ENCODE measurements around the gene SELENOM. TPM values are rescaled to one million over a fixed set of nuclear protein-coding genes. Genes with fewer than 3 reads are reported as not detected.

The SELENOM gene
- total RNA-seq, 1 donor from 2014 or later: 157 TPM

DNA sequence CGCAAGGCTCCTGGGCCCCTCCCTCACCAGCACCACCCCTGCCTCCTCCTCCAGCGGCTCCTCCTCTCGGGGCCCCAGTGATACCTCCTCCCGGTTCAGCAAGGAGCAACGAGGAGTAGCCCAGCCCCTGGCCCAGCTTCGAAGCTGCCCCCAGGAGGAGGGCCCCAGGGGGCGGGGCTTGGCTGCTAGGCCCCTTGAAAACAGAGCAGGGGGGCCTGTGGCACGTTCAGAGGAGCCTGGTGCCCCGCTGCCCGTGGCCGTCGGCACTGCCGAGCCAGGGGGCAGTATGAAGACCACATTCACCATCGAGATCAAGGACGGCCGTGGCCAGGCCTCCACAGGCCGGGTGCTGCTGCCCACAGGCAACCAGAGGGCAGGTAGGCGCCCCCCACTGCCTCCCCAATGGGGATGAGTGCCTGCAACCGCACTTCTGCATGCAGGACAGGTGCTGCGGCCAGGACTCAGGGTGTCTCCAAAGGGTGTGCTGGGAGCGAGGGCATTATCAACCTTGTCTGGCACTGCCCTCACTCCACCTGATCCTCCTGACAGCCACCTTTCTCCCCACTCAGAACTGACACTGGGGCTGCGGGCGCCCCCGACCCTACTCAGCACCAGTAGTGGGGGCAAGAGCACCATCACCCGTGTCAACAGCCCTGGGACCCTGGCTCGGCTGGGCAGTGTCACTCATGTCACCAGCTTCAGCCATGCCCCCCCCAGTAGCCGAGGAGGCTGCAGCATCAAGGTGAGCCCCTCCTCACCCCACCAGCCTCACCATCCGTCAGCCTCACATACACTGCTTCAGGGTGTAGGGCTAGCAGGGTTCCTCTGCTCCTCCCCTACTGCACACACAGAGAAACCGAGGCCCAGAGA, 16.0 kb downstream of the SELENOM start:
- no peaks in the 10 kb centered on the region for H3K9me3 Mint-ChIP-seq (ENCODE audit: unreplicated experiment)
- no peak overlapping the region for H3K4me3 ChIP-seq (ENCODE audit: insufficient read depth, low read depth, low read length)
- peaks cover 24% of the 10 kb centered on the region for H3K79me2 ChIP-seq (ENCODE audit: insufficient read depth, low read length)
- H3K36me3 ChIP-seq (ENCODE audit: insufficient read depth, low read length): peaks cover 46% of the 10 kb centered on the region
- no peak overlapping the region for H2AFZ ChIP-seq (ENCODE audit: low read depth, low read length)
- H3K4me1 ChIP-seq (ENCODE audit: insufficient read depth, low read length): peaks cover under 1% of the 10 kb centered on the region
- no peaks in the 10 kb centered on the region for H3K9me3 ChIP-seq (ENCODE audit: insufficient read depth, low read depth, low read length)
- no peak overlapping the region for H3K27ac ChIP-seq (ENCODE audit: low read depth, low read length)
- peaks cover 81% of the 10 kb centered on the region for H4K20me1 ChIP-seq (ENCODE audit: insufficient read depth, low read length)
- no peaks in the 10 kb centered on the region for H3K27me3 ChIP-seq (ENCODE audit: insufficient read depth, low read length)
- no peak overlapping the region for H3K4me2 ChIP-seq (ENCODE audit: low read length)
- DNase-seq (ENCODE audit: low read depth) (no peak), FAIRE-seq (no peak)
- no peak overlapping the region for H3K9ac ChIP-seq (ENCODE audit: low read length)
- H3K27me3 Mint-ChIP-seq (ENCODE audit: low read depth, unreplicated experiment): no peaks in the 10 kb centered on the region
- no peak overlapping the region for H3K4me3 Mint-ChIP-seq (ENCODE audit: unreplicated experiment)
- peaks cover 25% of the 10 kb centered on the region for H3K36me3 Mint-ChIP-seq (ENCODE audit: low read depth, unreplicated experiment)
- TF ChIP-seq, protein P1, sequence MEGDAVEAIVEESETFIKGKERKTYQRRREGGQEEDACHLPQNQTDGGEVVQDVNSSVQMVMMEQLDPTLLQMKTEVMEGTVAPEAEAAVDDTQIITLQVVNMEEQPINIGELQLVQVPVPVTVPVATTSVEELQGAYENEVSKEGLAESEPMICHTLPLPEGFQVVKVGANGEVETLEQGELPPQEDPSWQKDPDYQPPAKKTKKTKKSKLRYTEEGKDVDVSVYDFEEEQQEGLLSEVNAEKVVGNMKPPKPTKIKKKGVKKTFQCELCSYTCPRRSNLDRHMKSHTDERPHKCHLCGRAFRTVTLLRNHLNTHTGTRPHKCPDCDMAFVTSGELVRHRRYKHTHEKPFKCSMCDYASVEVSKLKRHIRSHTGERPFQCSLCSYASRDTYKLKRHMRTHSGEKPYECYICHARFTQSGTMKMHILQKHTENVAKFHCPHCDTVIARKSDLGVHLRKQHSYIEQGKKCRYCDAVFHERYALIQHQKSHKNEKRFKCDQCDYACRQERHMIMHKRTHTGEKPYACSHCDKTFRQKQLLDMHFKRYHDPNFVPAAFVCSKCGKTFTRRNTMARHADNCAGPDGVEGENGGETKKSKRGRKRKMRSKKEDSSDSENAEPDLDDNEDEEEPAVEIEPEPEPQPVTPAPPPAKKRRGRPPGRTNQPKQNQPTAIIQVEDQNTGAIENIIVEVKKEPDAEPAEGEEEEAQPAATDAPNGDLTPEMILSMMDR (IDR thresholded peaks at IDR 0.05; ENCODE audit: insufficient read depth, low read depth, low read length): no peak
- no peak for TF ChIP-seq EZH2 (IDR thresholded peaks at IDR 0.05; ENCODE audit: insufficient read depth, low read length)
- peaks cover 3% of the 10 kb centered on the region for H3K4me1 Mint-ChIP-seq (ENCODE audit: low read depth, unreplicated experiment)
- H3K27ac Mint-ChIP-seq (ENCODE audit: unreplicated experiment): no peak overlapping the region

DNA sequence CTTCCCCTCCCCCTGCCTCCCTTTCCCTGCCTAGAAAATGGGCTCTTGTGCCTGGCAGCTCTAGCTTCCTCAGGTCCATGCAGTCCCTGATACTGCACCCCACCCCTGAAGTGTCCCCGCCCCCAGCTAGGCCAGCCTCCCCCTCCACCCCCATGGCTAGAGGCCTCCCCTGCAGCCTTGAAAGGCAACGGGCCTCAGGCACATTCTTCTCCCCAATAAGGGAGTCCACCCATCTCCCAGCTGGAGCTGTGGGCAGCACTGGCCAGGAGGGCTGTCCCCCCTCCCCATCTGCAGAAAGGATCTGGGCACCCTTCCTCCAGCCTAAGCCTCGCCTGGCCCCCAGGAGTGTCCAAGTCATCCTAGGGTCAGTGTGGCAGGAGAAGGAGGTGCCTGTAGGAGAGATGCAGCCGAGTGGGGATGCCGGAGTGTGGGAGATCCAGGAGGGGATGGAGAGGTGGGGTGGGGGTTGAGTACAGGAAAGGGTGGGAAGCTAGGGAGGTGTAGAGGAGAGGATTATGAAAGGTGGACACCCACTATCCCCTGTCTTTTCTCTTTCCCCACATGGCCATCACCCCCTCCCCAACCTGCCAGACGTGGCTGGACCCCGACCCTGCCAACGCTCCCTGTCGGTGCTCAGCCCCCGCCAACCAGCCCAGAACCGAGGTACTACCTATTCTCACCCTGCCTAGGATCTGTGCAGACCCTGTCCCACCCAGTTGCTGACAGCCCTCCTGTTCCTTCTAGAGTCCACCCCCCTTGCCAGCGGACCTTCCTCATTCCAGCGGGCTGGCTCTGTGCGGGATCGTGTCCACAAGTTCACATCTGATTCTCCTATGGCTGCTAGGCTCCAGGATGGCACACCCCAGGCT, 16.9 kb downstream of the SELENOM start:
- H3K36me3 ChIP-seq (ENCODE audit: insufficient read depth, low read length): peaks cover 44% of the 10 kb centered on the region

More for the DNA sequence above, 16.9 kb downstream of the SELENOM start:
- H3K27me3 ChIP-seq (ENCODE audit: insufficient read depth, low read length): no peaks in the 10 kb centered on the region
- H3K79me2 ChIP-seq (ENCODE audit: insufficient read depth, low read length): peaks cover 33% of the 10 kb centered on the region
- H3K4me1 ChIP-seq (ENCODE audit: insufficient read depth, low read length): peaks cover 9% of the 10 kb centered on the region
- DNase-seq (ENCODE audit: low read depth): no peak
- H4K20me1 ChIP-seq (ENCODE audit: insufficient read depth, low read length): peaks cover 77% of the 10 kb centered on the region
- H3K27ac ChIP-seq (ENCODE audit: low read depth, low read length): no peak overlapping the region
- no peak overlapping the region for H3K4me2 ChIP-seq (ENCODE audit: low read length)
- H3K27ac Mint-ChIP-seq (ENCODE audit: unreplicated experiment): no peak overlapping the region
- no peak for TF ChIP-seq EZH2 (IDR thresholded peaks at IDR 0.05; ENCODE audit: insufficient read depth, low read length)
- TF ChIP-seq, protein P1 (IDR thresholded peaks at IDR 0.05; ENCODE audit: insufficient read depth, low read depth, low read length): no peak
- H3K9me3 ChIP-seq (ENCODE audit: insufficient read depth, low read depth, low read length): no peaks in the 10 kb centered on the region
- H3K27me3 Mint-ChIP-seq (ENCODE audit: low read depth, unreplicated experiment): no peaks in the 10 kb centered on the region
- H3K4me3 ChIP-seq (ENCODE audit: insufficient read depth, low read depth, low read length): no peak overlapping the region
- peaks cover 4% of the 10 kb centered on the region for H3K4me1 Mint-ChIP-seq (ENCODE audit: low read depth, unreplicated experiment)
- H3K36me3 Mint-ChIP-seq (ENCODE audit: low read depth, unreplicated experiment): peaks cover 16% of the 10 kb centered on the region
- H3K9ac ChIP-seq (ENCODE audit: low read length): no peak overlapping the region
- no peak for FAIRE-seq
- H2AFZ ChIP-seq (ENCODE audit: low read depth, low read length): no peak overlapping the region
- no peak overlapping the region for H3K4me3 Mint-ChIP-seq (ENCODE audit: unreplicated experiment)
- H3K9me3 Mint-ChIP-seq (ENCODE audit: unreplicated experiment): no peaks in the 10 kb centered on the region
